ENCODE results near the gene SPNS1. TPM values are rescaled to one million over a fixed set of nuclear protein-coding genes. Genes with fewer than 3 reads are reported as not detected.

The SPNS1 gene
- total RNA-seq, 1 donor from 2014 or later = 44.5 TPM

GRCh38 chr16:29007730-29008593 lies 33.4 kb downstream of the SPNS1 start:
- Mint-ChIP-seq H3K4me3 (no peak overlapping the region), H3K4me1 (no peaks in the 10 kb centered on the region), H3K27ac (no peak overlapping the region), H3K27me3 (ENCODE audit: low read depth) (peaks cover 37% of the 10 kb centered on the region), H3K9me3 (no peaks in the 10 kb centered on the region), H3K36me3 (no peaks in the 10 kb centered on the region)
- no peak for DNase-seq (ENCODE audit: low spot score in 2 of 2, unreplicated experiment in 2 of 2)
- no peak for TF ChIP-seq CTCF (IDR thresholded peaks at IDR 0.05; ENCODE audit: unreplicated experiment)

DNA sequence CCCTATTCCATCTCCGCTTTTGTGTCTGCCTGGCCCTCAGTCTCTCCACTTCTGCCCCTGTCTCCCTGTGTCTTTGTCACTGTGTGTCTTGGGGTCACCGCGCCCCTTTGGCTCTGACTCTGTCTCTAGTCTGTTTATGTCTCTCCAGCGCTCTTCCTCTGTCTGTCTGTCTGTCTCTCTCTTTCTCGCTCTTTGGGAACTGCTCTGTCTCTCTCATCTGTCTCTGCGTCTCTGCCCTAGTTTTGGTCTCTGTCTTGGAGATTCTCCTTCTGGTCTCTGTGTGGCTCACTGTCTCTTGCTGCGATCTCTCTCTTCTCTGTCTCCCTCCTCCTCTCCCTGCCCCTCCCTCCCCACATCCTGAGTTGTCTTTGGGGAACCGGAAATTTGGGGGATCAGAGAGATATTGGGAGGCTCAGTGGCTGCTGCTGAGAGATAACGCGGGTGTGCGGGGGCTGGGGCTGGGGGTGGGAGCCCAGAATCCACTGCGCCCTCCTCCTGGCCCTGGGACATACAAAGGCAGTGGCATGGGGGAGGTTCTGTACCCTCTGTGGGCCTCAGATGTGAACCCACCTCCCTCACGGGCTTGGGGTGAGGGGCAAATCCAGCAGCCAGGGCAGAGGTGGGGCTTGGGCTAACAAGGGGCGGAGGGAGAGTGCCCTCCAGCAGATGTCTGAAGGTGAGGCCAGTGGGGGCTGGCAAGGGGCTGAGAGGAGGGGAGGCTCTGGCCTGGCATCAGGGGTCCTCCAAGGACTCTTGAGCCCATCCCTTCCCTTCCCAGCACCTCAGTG lies 34.7 kb downstream of the SPNS1 start:
- DNase-seq (ENCODE audit: low spot score in 2 of 2, unreplicated experiment in 2 of 2) = no peak
- TF ChIP-seq CTCF (IDR thresholded peaks at IDR 0.05; ENCODE audit: unreplicated experiment) = no peak
- no peaks in the 10 kb centered on the region for H3K9me3 Mint-ChIP-seq
- H3K36me3 Mint-ChIP-seq = no peaks in the 10 kb centered on the region
- no peaks in the 10 kb centered on the region for H3K4me1 Mint-ChIP-seq
- no peak overlapping the region for H3K4me3 Mint-ChIP-seq
- peaks cover 27% of the 10 kb centered on the region for H3K27me3 Mint-ChIP-seq (ENCODE audit: low read depth)
- H3K27ac Mint-ChIP-seq = no peak overlapping the region

DNA sequence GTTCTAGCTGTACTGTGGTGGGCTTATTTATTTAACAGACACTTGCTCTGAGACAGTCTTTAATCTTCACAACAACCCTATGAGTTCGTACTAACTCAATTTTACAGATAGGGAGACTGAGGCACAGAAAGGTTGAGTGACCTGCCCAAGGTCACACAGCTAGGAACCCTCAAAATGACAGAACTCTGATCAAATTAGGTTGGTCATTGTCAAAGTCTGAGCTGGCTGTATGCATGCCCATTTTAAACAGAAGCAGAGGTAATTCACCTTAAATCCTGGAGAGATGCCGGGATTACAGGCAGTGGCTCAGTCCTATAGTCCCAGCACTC lies 35.2 kb downstream of the SPNS1 start:
- Mint-ChIP-seq H3K4me1 (no peaks in the 10 kb centered on the region), H3K36me3 (no peaks in the 10 kb centered on the region), H3K4me3 (no peak overlapping the region), H3K27ac (no peak overlapping the region), H3K9me3 (no peaks in the 10 kb centered on the region), H3K27me3 (ENCODE audit: low read depth) (peaks cover 25% of the 10 kb centered on the region)
- no peak for DNase-seq (ENCODE audit: low spot score in 2 of 2, unreplicated experiment in 2 of 2)
- no peak for TF ChIP-seq CTCF (IDR thresholded peaks at IDR 0.05; ENCODE audit: unreplicated experiment)

- Mint-ChIP-seq H3K4me3 (no peak overlapping the region), H3K9me3 (no peaks in the 10 kb centered on the region), H3K4me1 (no peaks in the 10 kb centered on the region), H3K36me3 (no peaks in the 10 kb centered on the region), H3K27me3 (ENCODE audit: low read depth) (peaks cover 12% of the 10 kb centered on the region), H3K27ac (no peak overlapping the region)
- no peak for DNase-seq (ENCODE audit: low spot score in 2 of 2, unreplicated experiment in 2 of 2)
- no peak for TF ChIP-seq CTCF (IDR thresholded peaks at IDR 0.05; ENCODE audit: unreplicated experiment)
Measured at GRCh38 chr16:29011112-29011511, 36.5 kb downstream of the SPNS1 start.

- no peak for TF ChIP-seq CTCF (IDR thresholded peaks at IDR 0.05; ENCODE audit: unreplicated experiment)
- no peak overlapping the region for H3K27ac Mint-ChIP-seq
- no peak for DNase-seq (ENCODE audit: low spot score in 2 of 2, unreplicated experiment in 2 of 2)
- peaks cover 11% of the 10 kb centered on the region for H3K27me3 Mint-ChIP-seq (ENCODE audit: low read depth)
- H3K9me3 Mint-ChIP-seq = no peaks in the 10 kb centered on the region
- H3K4me3 Mint-ChIP-seq = no peak overlapping the region
- no peaks in the 10 kb centered on the region for H3K36me3 Mint-ChIP-seq
- no peaks in the 10 kb centered on the region for H3K4me1 Mint-ChIP-seq
Measured at GRCh38 chr16:29011851-29012250, 37.3 kb downstream of the SPNS1 start.
